HG02763 (cell line): ENCODE results near the gene LRRC28.
"Not testable (repeated sequence)": the region's sequence is repeated elsewhere in the genome, so short reads cannot be mapped to it uniquely, and the experiment has no call there.

Source experiments
- ATAC-seq: cut with Tn5 transposase; IDR thresholded peaks from one replicate; pipeline ENCODE4 v1.9.1; 2021; ENCODE audit warnings: mild to moderate bottlenecking, moderate library complexity; ENCODE audit not compliant: unreplicated experiment

LRRC28 gene

GRCh38 chr15:99387421-99388168 lies 136.3 kb downstream of the LRRC28 start:
- ATAC-seq: no peak

GRCh38 chr15:99390667-99391066 lies 139.4 kb downstream of the LRRC28 start:
- ATAC-seq: no peak

- ATAC-seq: no peak
Observed at GRCh38 chr15:99393641-99394040, 142.4 kb downstream of the LRRC28 start.

- ATAC-seq: no peak
Observed at GRCh38 chr15:99396375-99396774, 145.1 kb downstream of the LRRC28 start.

- no peak for ATAC-seq
Observed at GRCh38 chr15:99399061-99399460, 147.8 kb downstream of the LRRC28 start.

GRCh38 chr15:99399618-99400017 lies 148.3 kb downstream of the LRRC28 start:
- no peak for ATAC-seq

- ATAC-seq: not testable (repeated sequence)
Observed at GRCh38 chr15:99401216-99401615, 149.9 kb downstream of the LRRC28 start.

- ATAC-seq: no peak
Observed at GRCh38 chr15:99402014-99402729, 150.9 kb downstream of the LRRC28 start.

- ATAC-seq: no peak
Observed at GRCh38 chr15:99403597-99403996, 152.3 kb downstream of the LRRC28 start.

- ATAC-seq: no peak
Observed at GRCh38 chr15:99404454-99404853, 153.2 kb downstream of the LRRC28 start.

- no peak for ATAC-seq
Observed at GRCh38 chr15:99406120-99406519, 154.8 kb downstream of the LRRC28 start.

GRCh38 chr15:99406716-99407487 lies 155.6 kb downstream of the LRRC28 start:
- no peak for ATAC-seq

- no peak for ATAC-seq
Observed at GRCh38 chr15:99407716-99408115, 156.4 kb downstream of the LRRC28 start.

- ATAC-seq: no peak
Observed at GRCh38 chr15:99408236-99409096, 157.2 kb downstream of the LRRC28 start.

GRCh38 chr15:99409097-99409473 lies 157.8 kb downstream of the LRRC28 start:
- ATAC-seq: no peak

GRCh38 chr15:99409560-99409959 lies 158.3 kb downstream of the LRRC28 start:
- ATAC-seq: no peak

GRCh38 chr15:99410477-99410876 lies 159.2 kb downstream of the LRRC28 start:
- ATAC-seq: no peak

GRCh38 chr15:99411234-99411633 lies 160.0 kb downstream of the LRRC28 start:
- ATAC-seq: no peak

- no peak for ATAC-seq
Observed at GRCh38 chr15:99412082-99412481, 160.8 kb downstream of the LRRC28 start.

- no peak for ATAC-seq
Observed at GRCh38 chr15:99412626-99413025, 161.3 kb downstream of the LRRC28 start.
